H1 (cell line): ENCODE measurements around the gene NXPH3. TPM values are rescaled to one million over a fixed set of nuclear protein-coding genes. Genes with fewer than 3 reads are reported as not detected.
A peak's percentile ranks its signal among the peaks of the same experiment; 100 is the strongest.

Source experiments
- CTCF ChIA-PET: fragments of 300-600 bp; sonication (Branson Sonifier 250); formaldehyde crosslinking; loops from one replicate; lab custom pipeline; 2021; ENCODE audit not compliant: partially characterized antibody; lab: Charles Lee
- POLR2A ChIA-PET: fragments of 300-600 bp; sonication (Branson Sonifier 250); formaldehyde crosslinking; loops from one replicate; lab custom pipeline; 2021; ENCODE audit warnings: inconsistent platforms; ENCODE audit not compliant: partially characterized antibody; lab: Charles Lee
- DNase-seq, 2 experiments: peaks; one replicate each; pipeline versions ENCODE4 v3.0.0 to v3.0.0-alpha.2; 2010 to 2022; ENCODE audit warnings: low spot score in 2 of 2, low read depth in 1 of 2, mixed read lengths in 1 of 2
- FAIRE-seq: peaks from 2 replicates; lab custom pipeline; 2011; peaks lifted over from hg19 to GRCh38; lab: Jason Lieb, UNC
- H2AFZ ChIP-seq: 2 replicates; pipeline ENCODE4 v1.8.1; 2012; ENCODE audit warnings: low read length, inconsistent platforms
- H2AK5ac ChIP-seq: 2 replicates; pipeline ENCODE4 v1.6.1; 2013; ENCODE audit warnings: low read depth, low read length
- H2BK120ac ChIP-seq: replicated peaks from 2 replicates; pipeline ENCODE3; 2013; ENCODE audit warnings: low read depth, low read length, inconsistent platforms
- H2BK12ac ChIP-seq: 2 replicates; pipeline ENCODE4 v1.6.1; 2013; ENCODE audit warnings: low read depth, low read length
- H2BK15ac ChIP-seq: 2 replicates; pipeline ENCODE4 v1.6.1; 2013; ENCODE audit warnings: low read length
- H2BK20ac ChIP-seq: 2 replicates; pipeline ENCODE4 v1.6.1; 2013; ENCODE audit warnings: low read length
- H2BK5ac ChIP-seq: 2 replicates; pipeline ENCODE4 v1.6.1; 2013; ENCODE audit warnings: low read depth, low read length
- H3K14ac ChIP-seq: 2 replicates; pipeline ENCODE4 v1.6.1; 2013; ENCODE audit warnings: inconsistent platforms; ENCODE audit not compliant: insufficient read length
- H3K18ac ChIP-seq: 2 replicates; pipeline ENCODE4 v1.6.1; 2013; ENCODE audit warnings: low read length; ENCODE audit errors: extremely low read depth
- H3K23ac ChIP-seq: 2 replicates; pipeline ENCODE4 v1.6.1; 2013; ENCODE audit warnings: inconsistent platforms; ENCODE audit not compliant: insufficient read length
- H3K23me2 ChIP-seq: 2 replicates; pipeline ENCODE4 v1.6.1; 2013; ENCODE audit warnings: low read depth, low read length
- H3K27ac ChIP-seq: 2 replicates; pipeline ENCODE4 v1.6.1; 2011; ENCODE audit warnings: low read depth, low read length, inconsistent platforms
- H3K27me3 ChIP-seq, 4 experiments: replicated peaks in 1 of 4; 1 replicate in 1 of 4; 2 replicates in 3 of 4; pipeline versions ENCODE4 v1.6.1 to v1.8.1; 2011 to 2013; ENCODE audit warnings: low read length in 3 of 4, mild to moderate bottlenecking in 3 of 4, inconsistent platforms in 2 of 4, mixed read lengths in 2 of 4, moderate library complexity in 1 of 4; ENCODE audit not compliant: control insufficient read depth in 3 of 4, insufficient read depth in 3 of 4; ENCODE audit errors: extremely low read depth in 1 of 4
- H3K36me3 ChIP-seq, 4 experiments: 2 replicates each; pipeline versions ENCODE4 v1.6.1 to v1.8.1; 2011 to 2013; ENCODE audit warnings: mild to moderate bottlenecking in 4 of 4, low read length in 3 of 4, moderate library complexity in 2 of 4, control low read depth in 1 of 4, inconsistent platforms in 1 of 4; ENCODE audit not compliant: insufficient read depth in 4 of 4, control insufficient read depth in 2 of 4
- H3K4ac ChIP-seq: replicated peaks from 2 replicates; pipeline ENCODE3; 2013; ENCODE audit warnings: low read length, low read depth, mixed read lengths, inconsistent platforms; ENCODE audit not compliant: insufficient read length
- H3K4me1 ChIP-seq, 4 experiments: replicated peaks in 1 of 4; 1 replicate in 1 of 4; 2 replicates in 3 of 4; pipeline versions ENCODE4 v1.6.1 to v1.8.1; 2011 to 2013; ENCODE audit warnings: low read length in 3 of 4, inconsistent platforms in 2 of 4, mixed read lengths in 1 of 4; ENCODE audit not compliant: insufficient read depth in 4 of 4, control insufficient read depth in 3 of 4
- H3K4me2 ChIP-seq, 2 experiments: 2 replicates each; pipeline versions ENCODE4 v1.6.1 to v1.8.1; 2011 to 2013; ENCODE audit warnings: low read depth in 2 of 2, low read length in 2 of 2, control low read depth in 1 of 2, inconsistent platforms in 1 of 2, mild to moderate bottlenecking in 1 of 2; ENCODE audit not compliant: insufficient read depth in 1 of 2
- H3K4me3 ChIP-seq, 4 experiments: fragments of 200-600, 300-600 bp in 1 of 4; sonication (generic), shearing (Covaris generic), sonication (Bioruptor Twin) in 1 of 4; 2 replicates each; pipeline versions ENCODE4 v1.5.1 to v1.8.1; 2011 to 2016; ENCODE audit warnings: low read length in 4 of 4, low read depth in 3 of 4, control low read depth in 2 of 4, inconsistent platforms in 2 of 4, mild to moderate bottlenecking in 2 of 4, mixed read lengths in 1 of 4, moderate library complexity in 1 of 4; ENCODE audit not compliant: insufficient read depth in 2 of 4; ENCODE audit errors: extremely low read depth in 1 of 4
- H3K56ac ChIP-seq: replicated peaks from 2 replicates; pipeline ENCODE3; 2013; ENCODE audit warnings: low read depth, mild to moderate bottlenecking, mixed read lengths, low read length, inconsistent platforms; ENCODE audit not compliant: insufficient read length
- H3K79me1 ChIP-seq: 2 replicates; pipeline ENCODE4 v1.6.1; 2013; ENCODE audit warnings: low read depth, low read length, control low read depth
- H3K79me2 ChIP-seq, 2 experiments: 2 replicates each; pipeline versions ENCODE4 v1.6.1 to v1.8.1; 2012 to 2013; ENCODE audit warnings: low read length in 2 of 2, mild to moderate bottlenecking in 2 of 2, inconsistent platforms in 1 of 2; ENCODE audit not compliant: insufficient read depth in 2 of 2, control insufficient read depth in 1 of 2
- H3K9ac ChIP-seq, 4 experiments: replicated peaks in 1 of 4; 1 replicate in 1 of 4; 2 replicates in 3 of 4; pipeline versions ENCODE4 v1.6.1 to v1.8.1; 2011 to 2013; ENCODE audit warnings: low read depth in 3 of 4, low read length in 3 of 4, control low read depth in 2 of 4, mild to moderate bottlenecking in 2 of 4, moderate library complexity in 2 of 4, inconsistent platforms in 1 of 4; ENCODE audit errors: extremely low read depth in 1 of 4
- H3K9me3 ChIP-seq, 2 experiments: 2 replicates each; pipeline versions ENCODE4 v1.6.1 to v1.8.1; 2012 to 2013; ENCODE audit warnings: mild to moderate bottlenecking in 2 of 2, moderate library complexity in 2 of 2, control low read depth in 1 of 2, inconsistent platforms in 1 of 2, low read depth in 1 of 2, low read length in 1 of 2, mixed read lengths in 1 of 2; ENCODE audit not compliant: insufficient read depth in 2 of 2
- H4K20me1 ChIP-seq, 2 experiments: replicated peaks in 1 of 2; 2 replicates each; pipeline versions ENCODE3 to v1.8.1; 2011 to 2013; ENCODE audit warnings: inconsistent platforms in 2 of 2, low read length in 2 of 2, mild to moderate bottlenecking in 1 of 2; ENCODE audit not compliant: insufficient read depth in 2 of 2, control insufficient read depth in 1 of 2
- H4K5ac ChIP-seq: 2 replicates; pipeline ENCODE4 v1.6.1; 2013; ENCODE audit warnings: low read length, low read depth, mixed read lengths, inconsistent platforms; ENCODE audit not compliant: insufficient read length
- H4K8ac ChIP-seq: 2 replicates; pipeline ENCODE4 v1.8.0; 2013; ENCODE audit warnings: mild to moderate bottlenecking, moderate library complexity, low read length, inconsistent platforms; ENCODE audit not compliant: insufficient read depth; ENCODE audit errors: extremely low read depth
- H4K91ac ChIP-seq: replicated peaks from 2 replicates; pipeline ENCODE3; 2013; ENCODE audit warnings: low read length, mixed read lengths, inconsistent platforms; ENCODE audit not compliant: insufficient read length
- BRCA1 ChIP-seq: IDR thresholded peaks from 2 replicates; pipeline ENCODE4 v1.6.1; 2012; ENCODE audit warnings: low read depth, low read length, improper control_type of control experiment
- CHD2 ChIP-seq: IDR thresholded peaks from 2 replicates; pipeline ENCODE4 v1.6.1; 2012; ENCODE audit warnings: low read length, improper control_type of control experiment
- CTCF ChIP-seq, 3 experiments: IDR thresholded peaks; 1 replicate in 2 of 3; 2 replicates in 1 of 3; pipeline versions ENCODE4 v1.5.1 to v1.6.1; 2011; ENCODE audit warnings: low read length in 3 of 3, mild to moderate bottlenecking in 3 of 3, inconsistent platforms in 2 of 3, low read depth in 1 of 3, moderate library complexity in 1 of 3; ENCODE audit not compliant: insufficient read depth in 1 of 3; ENCODE audit errors: control extremely low read depth in 1 of 3
- HDAC2 ChIP-seq, 2 experiments: fragments of 300-600 bp in 1 of 2; sonication (generic) in 1 of 2; IDR thresholded peaks; 2 replicates each; pipeline ENCODE4 v1.6.1; 2011 to 2012; ENCODE audit warnings: low read depth in 2 of 2, low read length in 2 of 2, mild to moderate bottlenecking in 2 of 2, moderate library complexity in 2 of 2, borderline replicate concordance in 1 of 2, inconsistent platforms in 1 of 2
- KDM1A ChIP-seq: fragments of 200-600, 300-600 bp; sonication (generic); IDR thresholded peaks from 2 replicates; pipeline ENCODE4 v1.7.1; 2016; ENCODE audit warnings: mild to moderate bottlenecking, low read length, borderline replicate concordance
- POLR2A ChIP-seq, 2 experiments: IDR thresholded peaks; 1 replicate in 1 of 2; 2 replicates in 1 of 2; pipeline ENCODE4 v1.6.1; 2011; ENCODE audit warnings: low read depth in 2 of 2, low read length in 2 of 2, mild to moderate bottlenecking in 2 of 2; ENCODE audit errors: control extremely low read depth in 1 of 2
- POLR2AphosphoS5 ChIP-seq: IDR thresholded peaks from 2 replicates; pipeline ENCODE4 v1.6.1; 2011; ENCODE audit warnings: low read depth, low read length
- RBBP5 ChIP-seq: IDR thresholded peaks from 2 replicates; pipeline ENCODE4 v1.7.1; 2012; ENCODE audit warnings: low read depth, mild to moderate bottlenecking, inconsistent platforms, low read length, moderate library complexity, borderline replicate concordance
- SIN3A ChIP-seq, 2 experiments: IDR thresholded peaks in 1 of 2; conservative IDR thresholded peaks in 1 of 2; 2 replicates each; pipeline ENCODE4 v1.6.1; 2011 to 2012; ENCODE audit warnings: low read length in 2 of 2, improper control_type of control experiment in 1 of 2, low read depth in 1 of 2, mild to moderate bottlenecking in 1 of 2
- SP1 ChIP-seq: IDR thresholded peaks from 2 replicates; pipeline ENCODE4 v1.6.1; 2011; ENCODE audit warnings: low read depth, low read length
- SRF ChIP-seq: IDR thresholded peaks from 2 replicates; pipeline ENCODE4 v1.6.1; 2011; ENCODE audit warnings: mild to moderate bottlenecking, low read depth, low read length, moderate library complexity
- WGBS, 2 experiments: shearing (Covaris generic) in 1 of 2; methylation state at CpG; one replicate each; pipeline versions ENCODE4 v1.1.6 to v1.1.7; 2013 to 2015; ENCODE audit warnings: low lambda C conversion rate in 2 of 2, mixed read lengths in 2 of 2, inconsistent platforms in 1 of 2, low coverage in 1 of 2, missing lambda C conversion rate in 1 of 2; ENCODE audit not compliant: insufficient replicate concordance in 2 of 2, insufficient coverage in 1 of 2, insufficient read length in 1 of 2; ENCODE audit errors: extremely low coverage in 1 of 2, missing lambda C conversion rate in 1 of 2; 5-methylcytosine and 5-hydroxymethylcytosine counted together
- polyA plus RNA-seq, 7 experiments: library from polyadenylated mRNA; depleted of rRNA in 3 of 7; stranded (reverse) in 5 of 7; unstranded in 2 of 7; fragments of >200 nt in 5 of 7; fragments of 200-250 nt in 2 of 7; gene quantifications; 1 replicate in 5 of 7; 2 replicates in 1 of 7; 4 replicates in 1 of 7; pipeline versions ENCODE4 v1.2.1 to v1.2.3, GENCODE V29; 2011 to 2013; ENCODE audit warnings: missing spikeins in 2 of 7, mixed read lengths in 2 of 7
- total RNA-seq: library from RNA; stranded (reverse); fragmentation: NEBNext Ultra II Directional; extraction: Animal tissue kit (Norgen Biotek cat#: 25700); gene quantifications from 2 replicates; pipeline ENCODE4 v1.2.1, GENCODE V29; 2021

The NXPH3 gene
- total and polyA plus RNA-seq, 2 of the 8 experiments (the other 6 are each of a cell fraction or from before 2014, with no cell fraction given), result 2.5 to 3.7 TPM

- WGBS, 2 experiments, result 86% methylated on average over 3 of the region's 3 CpGs; no CpG with 5 or more reads in 1 of the 2 experiments
- Histone ChIP-seq H3K23ac (no peak overlapping the region), H3K79me1 (no peaks in the 10 kb centered on the region), H3K9ac (peak overlapping the region in 1 of 4 experiments; percentile 34; a peak in 1 of 7 replicates), H3K56ac (no peak overlapping the region), H4K91ac (no peak overlapping the region), H3K9me3 (no peaks in the 10 kb centered on the region), H3K27me3 (no peaks in the 10 kb centered on the region), H3K18ac (no peak overlapping the region), H3K14ac (no peak overlapping the region), H3K36me3 (peaks cover 3 to 33% (median 18%) of the 10 kb centered on the region in 4 experiments; a peak in 7 of 8 replicates), H2AFZ (no peak overlapping the region), H2BK12ac (no peak overlapping the region), H4K8ac (no peak overlapping the region), H3K79me2 (no peaks in the 10 kb centered on the region), H4K20me1 (no peaks in the 10 kb centered on the region), H3K23me2 (no peaks in the 10 kb centered on the region), H3K4me2 (no peak overlapping the region), H2BK20ac (no peak overlapping the region), H3K4me3 (no peak overlapping the region), H3K27ac (no peak overlapping the region), H3K4ac (no peak overlapping the region), H3K4me1 (no peaks in the 10 kb centered on the region), H4K5ac (no peak overlapping the region), H2BK15ac (no peak overlapping the region), H2AK5ac (no peak overlapping the region), H2BK5ac (no peak overlapping the region), H2BK120ac (no peak overlapping the region)
- ChIA-PET CTCF (interaction anchor here (0.7 to 5.1 kb wide), 12 partner anchors 8 to 105 kb away, joined by 3 to 17 read pairs (median 4); partner anchors contain the start of gene SLC35B1), POLR2A (interaction anchor here (0.9 to 1.0 kb wide), 2 partner anchors 105 to 185 kb away, joined by 3 read pairs; partner anchors contain the start of gene KAT7)
- FAIRE-seq, result no peak
- no peak for DNase-seq
- TF ChIP-seq RBBP5 (no peak), SP1 (no peak), SRF (no peak), CTCF (IDR thresholded peaks at IDR 0.05; ENCODE audit: control extremely low read depth in 1 of 3, insufficient read depth in 1 of 3, low read depth in 1 of 3, low read length in 3 of 3) (no peak), KDM1A (no peak), HDAC2 (IDR thresholded peaks at IDR 0.05; ENCODE audit: borderline replicate concordance in 1 of 2, low read depth in 2 of 2, low read length in 2 of 2) (no peak), BRCA1 (no peak), CHD2 (no peak), POLR2AphosphoS5 (no peak), POLR2A (IDR thresholded peaks at IDR 0.05; ENCODE audit: control extremely low read depth in 1 of 2, low read depth in 2 of 2, low read length in 2 of 2) (no peak), SIN3A (conservative IDR thresholded peaks at IDR 0.05 in 1 of 2, IDR thresholded peaks at IDR 0.05 in 1 of 2; ENCODE audit: low read depth in 1 of 2, low read length in 2 of 2) (no peak)
These were observed 27.6 kb downstream of the NXPH3 start for GRCh38 chr17:49603238-49603637.
